GM12801 (cell line): Measurements from ENCODE around the gene KIRREL1.

ENCODE experiments used
- TF ChIP-seq, protein P1 (sequence below): IDR thresholded peaks from one replicate; pipeline ENCODE4 v1.5.1; 2011; ENCODE audit warnings: control low read depth; ENCODE audit not compliant: insufficient read length; ENCODE audit errors: extremely low read depth

Gene KIRREL1

GRCh38 chr1:158025576-158026230 lies 32.3 kb downstream of the KIRREL1 start:
- TF ChIP-seq, protein P1, sequence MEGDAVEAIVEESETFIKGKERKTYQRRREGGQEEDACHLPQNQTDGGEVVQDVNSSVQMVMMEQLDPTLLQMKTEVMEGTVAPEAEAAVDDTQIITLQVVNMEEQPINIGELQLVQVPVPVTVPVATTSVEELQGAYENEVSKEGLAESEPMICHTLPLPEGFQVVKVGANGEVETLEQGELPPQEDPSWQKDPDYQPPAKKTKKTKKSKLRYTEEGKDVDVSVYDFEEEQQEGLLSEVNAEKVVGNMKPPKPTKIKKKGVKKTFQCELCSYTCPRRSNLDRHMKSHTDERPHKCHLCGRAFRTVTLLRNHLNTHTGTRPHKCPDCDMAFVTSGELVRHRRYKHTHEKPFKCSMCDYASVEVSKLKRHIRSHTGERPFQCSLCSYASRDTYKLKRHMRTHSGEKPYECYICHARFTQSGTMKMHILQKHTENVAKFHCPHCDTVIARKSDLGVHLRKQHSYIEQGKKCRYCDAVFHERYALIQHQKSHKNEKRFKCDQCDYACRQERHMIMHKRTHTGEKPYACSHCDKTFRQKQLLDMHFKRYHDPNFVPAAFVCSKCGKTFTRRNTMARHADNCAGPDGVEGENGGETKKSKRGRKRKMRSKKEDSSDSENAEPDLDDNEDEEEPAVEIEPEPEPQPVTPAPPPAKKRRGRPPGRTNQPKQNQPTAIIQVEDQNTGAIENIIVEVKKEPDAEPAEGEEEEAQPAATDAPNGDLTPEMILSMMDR = no peak

GRCh38 chr1:158026651-158027050 lies 33.2 kb downstream of the KIRREL1 start:
- TF ChIP-seq, protein P1 = no peak

DNA sequence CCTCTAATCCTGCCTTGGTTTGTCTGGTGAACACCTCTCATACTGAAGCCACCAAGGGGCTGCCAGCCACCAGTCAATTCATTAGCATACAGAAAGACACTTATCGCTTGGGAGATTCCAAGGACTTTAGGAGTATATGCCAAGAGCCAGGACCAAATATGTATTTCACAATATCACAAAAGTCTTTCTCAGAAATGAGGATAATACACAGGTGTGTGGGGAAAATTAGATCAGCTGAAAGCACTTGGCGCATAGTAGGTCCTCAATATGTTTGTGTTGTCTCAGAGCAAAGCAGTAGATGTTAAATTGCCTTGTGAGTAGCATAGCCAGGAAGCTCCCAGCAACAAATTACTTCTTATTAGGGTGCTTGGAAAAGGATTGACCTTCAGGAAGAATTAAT lies 34.1 kb downstream of the KIRREL1 start:
- TF ChIP-seq, protein P1 = no peak

DNA sequence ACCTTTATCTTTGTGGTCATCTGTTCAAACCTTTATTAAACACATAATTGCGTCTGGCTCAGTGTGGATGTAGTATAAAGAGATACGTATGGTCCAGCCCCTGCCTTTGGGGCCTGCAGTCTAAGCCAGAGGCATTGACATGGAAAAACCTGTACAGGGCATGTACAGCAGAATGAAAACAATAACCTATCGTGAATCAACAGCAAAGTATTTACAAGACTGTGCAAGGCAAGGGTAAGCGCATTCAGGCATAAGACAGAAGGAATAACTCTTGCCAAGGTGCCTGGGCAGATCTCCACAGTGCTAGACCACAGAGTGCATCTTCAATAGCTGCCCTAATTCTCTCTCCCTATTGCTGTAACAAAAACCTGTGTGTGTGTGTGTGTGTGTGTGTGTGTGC lies 35.5 kb downstream of the KIRREL1 start:
- TF ChIP-seq, protein P1 = no peak

DNA sequence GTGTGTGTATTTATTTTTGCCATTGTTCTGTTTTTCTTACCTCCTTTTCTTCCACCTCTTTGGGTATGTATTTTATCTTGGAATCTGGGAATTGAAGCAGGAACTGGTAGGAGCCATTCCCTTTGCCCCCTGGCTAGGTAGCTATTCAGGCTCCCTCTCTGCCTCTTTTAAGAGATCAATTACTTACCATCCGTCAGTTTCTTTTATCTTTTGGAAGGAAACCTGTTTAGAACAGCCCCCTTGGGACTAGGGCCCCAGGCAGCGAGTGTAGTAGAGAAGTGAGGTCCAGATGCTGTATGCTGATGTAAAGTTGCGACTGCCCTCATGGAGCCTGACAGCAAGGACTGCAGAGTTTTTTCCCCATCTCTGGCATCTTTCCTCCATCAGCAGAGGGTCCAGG lies 41.6 kb downstream of the KIRREL1 start:
- TF ChIP-seq, protein P1 = no peak

DNA sequence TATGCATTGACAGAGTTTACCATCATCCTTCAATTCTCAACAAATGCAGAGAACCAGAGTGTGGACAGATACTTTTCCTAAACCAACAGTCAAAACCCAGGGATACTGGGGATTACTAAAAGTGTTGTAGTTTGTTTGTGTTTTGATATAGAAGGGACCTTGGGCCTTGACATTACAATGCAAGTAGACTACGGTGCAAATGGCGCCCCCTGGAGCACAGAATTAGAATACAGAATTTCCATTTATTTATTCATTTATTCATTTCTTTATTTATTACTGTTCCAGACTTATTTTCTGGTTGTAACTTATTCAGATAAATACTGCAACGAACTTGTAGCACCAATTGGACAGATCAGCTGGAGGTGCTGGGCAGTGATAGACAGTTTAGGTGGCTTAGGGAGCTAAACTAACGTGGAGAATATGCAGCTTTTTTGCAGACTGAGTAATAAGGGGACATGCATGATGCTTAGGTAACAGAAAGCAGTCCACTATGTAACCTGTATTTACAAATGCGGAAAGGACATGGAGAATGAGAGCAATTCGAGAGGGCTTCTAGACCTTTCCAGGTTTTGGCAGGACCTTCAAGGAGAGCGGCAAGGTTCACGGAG lies 42.6 kb downstream of the KIRREL1 start:
- TF ChIP-seq, protein P1 = no peak

DNA sequence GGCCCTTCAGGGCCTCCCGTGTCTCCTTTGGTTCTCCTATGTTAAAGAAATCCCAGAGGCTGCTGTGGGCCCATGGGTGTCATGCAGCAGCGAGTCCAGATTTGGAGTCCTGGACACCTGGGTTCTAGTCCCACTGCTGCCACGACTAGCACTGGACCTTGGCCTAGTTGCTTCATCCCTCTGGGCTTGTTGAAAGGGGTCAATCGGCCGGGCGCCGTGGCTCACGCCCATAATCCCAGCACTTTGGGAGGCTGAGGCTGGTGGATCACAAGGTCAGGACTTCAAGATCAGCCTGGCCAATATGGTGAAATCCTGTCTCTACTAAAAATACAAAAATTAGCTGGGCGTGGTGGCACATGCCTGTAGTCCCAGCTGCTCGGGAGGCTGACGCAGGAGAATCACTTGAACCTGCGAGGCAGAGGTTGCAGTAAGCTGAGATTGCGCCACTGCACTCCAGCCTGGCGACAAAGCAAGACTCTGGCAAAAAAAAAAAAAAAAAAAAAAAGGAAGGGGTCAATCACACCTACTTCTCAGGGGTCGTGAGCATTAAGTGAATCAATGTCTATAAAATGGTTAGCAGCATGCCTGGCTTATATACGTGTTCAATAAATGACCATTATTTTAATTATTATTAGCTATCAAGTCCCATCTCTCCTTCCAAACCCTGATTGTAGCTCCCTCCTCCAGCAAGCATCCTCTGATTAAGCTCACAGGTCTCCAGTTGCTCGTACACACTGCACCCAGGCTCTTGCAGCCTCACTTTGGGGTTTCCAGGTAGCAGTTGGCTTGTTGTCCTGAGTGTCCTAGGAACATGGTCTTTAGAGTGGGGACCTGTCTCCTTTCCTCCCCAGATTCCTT lies 43.8 kb downstream of the KIRREL1 start:
- TF ChIP-seq, protein P1 = no peak
